ENCODE measurements around the gene IL2.

DNA sequence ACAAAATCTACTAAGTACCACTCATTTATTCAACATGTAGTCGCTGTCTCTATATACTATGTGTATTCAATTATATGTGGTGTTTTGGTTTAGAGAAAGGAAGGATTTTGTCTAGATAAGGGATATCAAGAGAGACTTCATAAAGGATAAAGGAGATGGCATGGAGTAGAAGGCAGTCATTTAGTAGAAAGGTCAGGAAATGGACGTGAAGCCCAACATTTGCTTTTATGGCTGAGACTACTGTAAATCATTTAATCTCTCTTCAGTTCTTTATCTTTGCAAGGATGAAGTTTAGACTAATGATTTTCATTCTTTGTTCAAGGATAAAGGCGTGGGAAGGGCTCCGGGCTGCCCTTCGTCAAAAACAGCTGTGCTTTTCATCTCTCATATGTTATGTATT, 25.2 kb downstream of the IL2 start:
- TF ChIP-seq, protein P1, sequence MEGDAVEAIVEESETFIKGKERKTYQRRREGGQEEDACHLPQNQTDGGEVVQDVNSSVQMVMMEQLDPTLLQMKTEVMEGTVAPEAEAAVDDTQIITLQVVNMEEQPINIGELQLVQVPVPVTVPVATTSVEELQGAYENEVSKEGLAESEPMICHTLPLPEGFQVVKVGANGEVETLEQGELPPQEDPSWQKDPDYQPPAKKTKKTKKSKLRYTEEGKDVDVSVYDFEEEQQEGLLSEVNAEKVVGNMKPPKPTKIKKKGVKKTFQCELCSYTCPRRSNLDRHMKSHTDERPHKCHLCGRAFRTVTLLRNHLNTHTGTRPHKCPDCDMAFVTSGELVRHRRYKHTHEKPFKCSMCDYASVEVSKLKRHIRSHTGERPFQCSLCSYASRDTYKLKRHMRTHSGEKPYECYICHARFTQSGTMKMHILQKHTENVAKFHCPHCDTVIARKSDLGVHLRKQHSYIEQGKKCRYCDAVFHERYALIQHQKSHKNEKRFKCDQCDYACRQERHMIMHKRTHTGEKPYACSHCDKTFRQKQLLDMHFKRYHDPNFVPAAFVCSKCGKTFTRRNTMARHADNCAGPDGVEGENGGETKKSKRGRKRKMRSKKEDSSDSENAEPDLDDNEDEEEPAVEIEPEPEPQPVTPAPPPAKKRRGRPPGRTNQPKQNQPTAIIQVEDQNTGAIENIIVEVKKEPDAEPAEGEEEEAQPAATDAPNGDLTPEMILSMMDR (IDR thresholded peaks at IDR 0.05; ENCODE audit: low read depth, low read length, poor library complexity, severe bottlenecking) = no peak
- no peak for TF ChIP-seq EZH2phosphoT487 (IDR thresholded peaks at IDR 0.05; ENCODE audit: borderline replicate concordance, low read length)

Measured in DOHH2 (cell line).